IMR-90 (cell line): ENCODE data around the gene STX5. TPM values are rescaled to one million over a fixed set of nuclear protein-coding genes. Genes with fewer than 3 reads are reported as not detected.

Source experiments
- ATAC-seq: fragments of 200-7000 bp; cut with Tn5 transposase; 2 replicates; pipeline ENCODE4 v1.9.1; 2020; ENCODE audit warnings: low read depth, mild to moderate bottlenecking, moderate library complexity
- BruUV-seq: library from RNA; stranded (reverse); fragments of 400-500 nt; replicated peaks from 2 replicates; lab custom pipeline; 2021; lab: Mats Ljungman, UMichigan
- CTCF ChIA-PET: fragments of 300-600 bp; formaldehyde crosslinking; extraction: SDS; loops from one replicate; lab custom pipeline; 2021; ENCODE audit warnings: antibody characterized with exemption; lab: Yijun Ruan, JAX
- POLR2A ChIA-PET: fragments of 300-600 bp; sonication (Branson Sonifier 250); formaldehyde crosslinking; loops from one replicate; lab custom pipeline; 2022; ENCODE audit warnings: antibody characterized with exemption; ENCODE audit not compliant: unreplicated experiment; lab: Charles Lee
- DNase-seq: peaks from one replicate; pipeline ENCODE4 v3.0.0; 2013
- H2AFZ ChIP-seq: replicated peaks from 2 replicates; pipeline ENCODE3; 2013; ENCODE audit warnings: low read length, mild to moderate bottlenecking; ENCODE audit not compliant: poor library complexity
- H2AK5ac ChIP-seq: 2 replicates; pipeline ENCODE4 v1.6.1; 2013; ENCODE audit warnings: low read depth, low read length, inconsistent platforms
- H2AK9ac ChIP-seq: replicated peaks from 2 replicates; pipeline ENCODE3; 2013; ENCODE audit warnings: mild to moderate bottlenecking, low read depth, low read length, moderate library complexity; ENCODE audit not compliant: poor library complexity
- H2BK120ac ChIP-seq: 2 replicates; pipeline ENCODE4 v1.6.1; 2013; ENCODE audit warnings: low read depth, low read length, inconsistent platforms
- H2BK15ac ChIP-seq: 3 replicates; pipeline ENCODE4 v1.6.1; 2013; ENCODE audit warnings: low read depth, low read length, inconsistent platforms
- H2BK20ac ChIP-seq: 2 replicates; pipeline ENCODE4 v1.6.1; 2013; ENCODE audit warnings: low read depth, mild to moderate bottlenecking, inconsistent platforms, low read length, moderate library complexity
- H2BK5ac ChIP-seq: 2 replicates; pipeline ENCODE4 v1.6.1; 2013; ENCODE audit warnings: mild to moderate bottlenecking, low read depth, low read length, inconsistent platforms; ENCODE audit not compliant: poor library complexity, severe bottlenecking
- H3K14ac ChIP-seq: replicated peaks from 2 replicates; pipeline ENCODE4 v1.6.1; 2013; ENCODE audit warnings: low read depth, low read length, inconsistent platforms
- H3K18ac ChIP-seq: 2 replicates; pipeline ENCODE4 v1.6.1; 2013; ENCODE audit warnings: low read depth, low read length, control low read depth
- H3K23ac ChIP-seq: 2 replicates; pipeline ENCODE4 v1.6.1; 2013; ENCODE audit warnings: low read depth, low read length, inconsistent platforms
- H3K27ac ChIP-seq: 2 replicates; pipeline ENCODE4 v1.5.1; 2013; ENCODE audit warnings: mild to moderate bottlenecking, control low read depth, low read length; ENCODE audit not compliant: insufficient read depth
- H3K27me3 ChIP-seq: 2 replicates; pipeline ENCODE4 v1.6.1; 2013; ENCODE audit warnings: low read length; ENCODE audit not compliant: control insufficient read depth, insufficient read depth
- H3K36me3 ChIP-seq: 2 replicates; pipeline ENCODE4 v1.6.1; 2013; ENCODE audit warnings: low read length, mixed read lengths; ENCODE audit not compliant: control insufficient read depth, insufficient read depth
- H3K4ac ChIP-seq: 2 replicates; pipeline ENCODE4 v1.6.1; 2013; ENCODE audit warnings: low read depth, low read length, inconsistent platforms
- H3K4me1 ChIP-seq: 2 replicates; pipeline ENCODE4 v1.6.1; 2013; ENCODE audit warnings: low read length, mixed read lengths; ENCODE audit not compliant: control insufficient read depth, insufficient read depth
- H3K4me2 ChIP-seq: 2 replicates; pipeline ENCODE4 v1.6.1; 2013; ENCODE audit warnings: low read depth, mild to moderate bottlenecking, control low read depth, low read length, moderate library complexity
- H3K4me3 ChIP-seq: 2 replicates; pipeline ENCODE4 v1.5.1; 2013; ENCODE audit warnings: low read depth, mild to moderate bottlenecking, control low read depth, low read length, moderate library complexity; ENCODE audit not compliant: insufficient read depth
- H3K56ac ChIP-seq: 2 replicates; pipeline ENCODE4 v1.6.1; 2013; ENCODE audit warnings: low read length, inconsistent platforms; ENCODE audit not compliant: insufficient read depth; ENCODE audit errors: extremely low read depth
- H3K79me1 ChIP-seq, 2 experiments: 2 replicates each; pipeline ENCODE4 v1.6.1; 2013; ENCODE audit warnings: low read length in 2 of 2, inconsistent platforms in 1 of 2, low read depth in 1 of 2
- H3K9ac ChIP-seq: 2 replicates; pipeline ENCODE4 v1.6.1; 2013; ENCODE audit warnings: low read depth, low read length, control low read depth
- H3K9me1 ChIP-seq: 2 replicates; pipeline ENCODE4 v1.6.1; 2013; ENCODE audit warnings: low read length, inconsistent platforms; ENCODE audit not compliant: insufficient read depth
- H3K9me3 ChIP-seq: 2 replicates; pipeline ENCODE4 v1.6.1; 2013; ENCODE audit warnings: low read length; ENCODE audit not compliant: control insufficient read depth, insufficient read depth
- H4K20me1 ChIP-seq: 2 replicates; pipeline ENCODE4 v1.6.1; 2013; ENCODE audit warnings: low read length, inconsistent platforms; ENCODE audit not compliant: insufficient read depth
- H4K5ac ChIP-seq: 2 replicates; pipeline ENCODE4 v1.6.1; 2013; ENCODE audit warnings: mild to moderate bottlenecking, low read depth, low read length, control low read depth
- H4K8ac ChIP-seq, 2 experiments: 2 replicates each; pipeline ENCODE4 v1.6.1; 2013; ENCODE audit warnings: low read depth in 2 of 2, low read length in 2 of 2, control low read depth in 1 of 2, inconsistent platforms in 1 of 2
- H4K91ac ChIP-seq: 2 replicates; pipeline ENCODE4 v1.6.1; 2013; ENCODE audit warnings: low read depth, low read length, inconsistent platforms; ENCODE audit not compliant: insufficient read depth
- BHLHE40 ChIP-seq: fragments of 150-350 bp; IDR thresholded peaks from 2 replicates; pipeline ENCODE4 v1.6.1; 2016; ENCODE audit warnings: mild to moderate bottlenecking, low read depth, low read length
- CEBPB ChIP-seq: IDR thresholded peaks from 2 replicates; pipeline ENCODE4 v1.6.1; 2012; ENCODE audit warnings: low read depth, low read length, improper control_type of control experiment
- CHD1 ChIP-seq: IDR thresholded peaks from 2 replicates; pipeline ENCODE4 v1.6.1; 2012; ENCODE audit warnings: low read depth, low read length, improper control_type of control experiment
- CTCF ChIP-seq: conservative IDR thresholded peaks from 2 replicates; pipeline ENCODE4 v1.5.1; 2012; ENCODE audit warnings: mild to moderate bottlenecking, low read depth, low read length, improper control_type of control experiment
- ELK1 ChIP-seq: fragments of 150-350 bp; IDR thresholded peaks from 2 replicates; pipeline ENCODE4 v1.6.1; 2016; ENCODE audit warnings: low read depth, mild to moderate bottlenecking, low read length, moderate library complexity, borderline replicate concordance
- FOS ChIP-seq: fragments of 150-350 bp; IDR thresholded peaks from 2 replicates; pipeline ENCODE4 v1.6.1; 2016; ENCODE audit warnings: low read depth, low read length
- MAFK ChIP-seq: IDR thresholded peaks from 2 replicates; pipeline ENCODE4 v1.6.1; 2012; ENCODE audit warnings: low read depth, low read length, improper control_type of control experiment
- MAZ ChIP-seq: IDR thresholded peaks from 2 replicates; pipeline ENCODE4 v1.6.1; 2012; ENCODE audit warnings: low read depth, mild to moderate bottlenecking, low read length, improper control_type of control experiment, moderate library complexity, borderline replicate concordance
- MXI1 ChIP-seq: IDR thresholded peaks from 2 replicates; pipeline ENCODE4 v1.6.1; 2012; ENCODE audit warnings: low read depth, mild to moderate bottlenecking, low read length, moderate library complexity, borderline replicate concordance
- NFE2L2 ChIP-seq: fragments of 150-350 bp; IDR thresholded peaks from 2 replicates; pipeline ENCODE4 v1.6.1; 2016; ENCODE audit warnings: low read depth, mild to moderate bottlenecking, low read length
- POLR2A ChIP-seq: IDR thresholded peaks from 2 replicates; pipeline ENCODE4 v1.6.1; 2012; ENCODE audit warnings: mild to moderate bottlenecking, low read depth, low read length
- RAD21 ChIP-seq: IDR thresholded peaks from 2 replicates; pipeline ENCODE4 v1.6.1; 2012; ENCODE audit warnings: low read length, improper control_type of control experiment
- RCOR1 ChIP-seq: IDR thresholded peaks from 2 replicates; pipeline ENCODE4 v1.6.1; 2012; ENCODE audit warnings: mild to moderate bottlenecking, low read length, improper control_type of control experiment; ENCODE audit not compliant: insufficient replicate concordance
- RFX5 ChIP-seq: IDR thresholded peaks from 2 replicates; pipeline ENCODE4 v1.8.0; 2012; ENCODE audit warnings: low read depth, mild to moderate bottlenecking, low read length, moderate library complexity
- SMC3 ChIP-seq: fragments of 150-350 bp; IDR thresholded peaks from 2 replicates; pipeline ENCODE4 v1.6.1; 2016; ENCODE audit warnings: low read depth, mild to moderate bottlenecking, antibody characterized with exemption, low read length, moderate library complexity
- WGBS, 2 experiments: methylation state at CpG; one replicate each; pipeline versions ENCODE4 v1.1.5 to v1.1.7; 2013; ENCODE audit warnings: missing lambda C conversion rate in 2 of 2; ENCODE audit not compliant: insufficient read length in 1 of 2; ENCODE audit errors: extremely low coverage in 2 of 2; 5-methylcytosine and 5-hydroxymethylcytosine counted together
- dilution Hi-C: fragments of 300-500 bp; cut with HindIII; formaldehyde crosslinking; loops from one replicate; pipeline ENCODE4 v1.14.3; 2018; ENCODE audit warnings: low sequenced_read_pairs; ENCODE audit not compliant: unreplicated experiment
- in situ Hi-C: fragments of 300-500 bp; cut with MboI; formaldehyde crosslinking; loops from 3 replicates; pipeline ENCODE4 v1.14.3; 2019; ENCODE audit warnings: low sequenced_read_pairs, inconsistent platforms, mixed read lengths
- intact Hi-C: fragments of 100-400 bp; cut with micrococcal nuclease; formaldehyde crosslinking; loops from 2 replicates; pipeline ENCODE4 v1.10.0; 2022
- polyA plus RNA-seq, 3 experiments: library from polyadenylated mRNA; depleted of rRNA; stranded (reverse); fragments of >200 nt; gene quantifications; 2 replicates each; pipeline ENCODE4 v1.2.3, GENCODE V29; 2012; ENCODE audit warnings: low replicate concordance in 1 of 3
- total RNA-seq: library from RNA; depleted of rRNA; stranded (reverse); fragments of >200 nt; gene quantifications from 2 replicates; pipeline ENCODE4 v1.2.3, GENCODE V29; 2012
- TF ChIP-seq, protein P1 (sequence below): fragments of 150-350 bp; IDR thresholded peaks from 2 replicates; pipeline ENCODE4 v1.6.1; 2017; ENCODE audit warnings: mild to moderate bottlenecking, antibody characterized with exemption, low read length, low read depth

STX5 gene
- total and polyA plus RNA-seq, 2 of the 4 experiments (the other 2 are of a cell fraction), result 43.1 to 49.5 TPM

DNA sequence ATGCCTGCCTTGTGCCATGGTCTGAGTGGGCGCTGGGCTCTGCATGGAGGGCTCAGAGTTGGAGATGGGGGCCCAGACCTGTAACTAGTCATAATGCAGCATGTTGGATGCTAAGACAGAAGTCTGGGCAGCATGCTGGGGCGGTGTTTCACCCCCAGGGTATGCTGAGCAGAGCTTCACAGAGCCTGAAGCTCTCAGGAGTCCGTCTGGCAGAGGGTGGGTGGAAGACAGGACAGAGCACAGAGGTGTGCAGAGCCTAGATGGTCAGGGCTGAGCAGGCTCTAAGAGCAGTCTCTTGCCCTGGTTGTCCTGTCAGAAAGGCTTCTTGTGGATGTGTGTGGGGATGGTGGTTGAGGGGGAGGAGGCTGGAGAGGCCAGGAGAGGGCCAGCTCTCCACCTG is 53.4 kb downstream of the STX5 start:
- no peak for DNase-seq

More for the DNA sequence above, 53.4 kb downstream of the STX5 start:
- Histone ChIP-seq H3K9ac (no peak overlapping the region), H2AK9ac (no peak overlapping the region), H3K4ac (no peak overlapping the region), H3K9me3 (no peaks in the 10 kb centered on the region), H3K27ac (no peak overlapping the region), H2BK15ac (no peak overlapping the region), H2BK20ac (no peak overlapping the region), H4K5ac (no peak overlapping the region), H3K4me2 (no peak overlapping the region), H2BK120ac (no peak overlapping the region), H4K91ac (no peak overlapping the region), H3K14ac (no peak overlapping the region), H3K79me1 (peaks cover 2 to 14% of the 10 kb centered on the region in 2 experiments; a peak in 3 of 4 replicates), H3K9me1 (no peaks in the 10 kb centered on the region), H3K27me3 (no peaks in the 10 kb centered on the region), H3K36me3 (peaks cover 39% of the 10 kb centered on the region), H4K20me1 (no peaks in the 10 kb centered on the region), H2BK5ac (no peak overlapping the region), H3K56ac (no peak overlapping the region), H3K4me1 (no peaks in the 10 kb centered on the region), H2AK5ac (no peak overlapping the region), H2AFZ (no peak overlapping the region), H3K23ac (no peak overlapping the region), H4K8ac (no peak overlapping the region), H3K4me3 (no peak overlapping the region), H3K18ac (no peak overlapping the region)
- no peak for ATAC-seq
- POLR2A ChIA-PET, result no interaction called here
- intact Hi-C loops (no loop called here), in situ Hi-C loops (no loop called here), dilution Hi-C loops (no loop called here)
- no TSS peak for BruUV-seq
- WGBS, 2 experiments, result 80% methylated on average over 3 of the region's 3 CpGs; no CpG with 5 or more reads in 1 of the 2 experiments
- CTCF ChIA-PET, result no interaction called here
- TF ChIP-seq RFX5 (no peak), CTCF (no peak), FOS (no peak), NFE2L2 (no peak), MXI1 (no peak), POLR2A (no peak), CEBPB (no peak), MAZ (no peak), MAFK (no peak), RAD21 (no peak), ELK1 (no peak), SMC3 (no peak), RCOR1 (no peak), BHLHE40 (no peak), CHD1 (no peak)
- TF ChIP-seq, protein P1, sequence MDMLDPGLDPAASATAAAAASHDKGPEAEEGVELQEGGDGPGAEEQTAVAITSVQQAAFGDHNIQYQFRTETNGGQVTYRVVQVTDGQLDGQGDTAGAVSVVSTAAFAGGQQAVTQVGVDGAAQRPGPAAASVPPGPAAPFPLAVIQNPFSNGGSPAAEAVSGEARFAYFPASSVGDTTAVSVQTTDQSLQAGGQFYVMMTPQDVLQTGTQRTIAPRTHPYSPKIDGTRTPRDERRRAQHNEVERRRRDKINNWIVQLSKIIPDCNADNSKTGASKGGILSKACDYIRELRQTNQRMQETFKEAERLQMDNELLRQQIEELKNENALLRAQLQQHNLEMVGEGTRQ, result no peak
